Peyer's patch (tissue), 4 donors: Measurements from ENCODE around the gene TIAM2. TPM values are rescaled to one million over a fixed set of nuclear protein-coding genes. Genes with fewer than 3 reads are reported as not detected.
A peak's percentile ranks its signal among the peaks of the same experiment; 100 is the strongest.
"Not testable (repeated sequence)": the region's sequence is repeated elsewhere in the genome, so short reads cannot be mapped to it uniquely, and the experiment has no call there.

Experiments
- DNase-seq, 3 donors: peaks; one replicate each; pipeline ENCODE4 v3.0.0-alpha.2; 2017 to 2019
- H3K27ac ChIP-seq, 4 donors: fragments of 200-600 bp; sonication (generic); one replicate each; pipeline ENCODE4 v1.5.1; 2016 to 2019
- H3K27me3 ChIP-seq, 2 donors: fragments of 200-600 bp; sonication (generic); one replicate each; pipeline ENCODE4 v1.5.1; 2019
- H3K36me3 ChIP-seq, 3 donors: fragments of 200-600 bp; sonication (generic); one replicate each; pipeline ENCODE4 v1.5.1; 2016 to 2019
- H3K4me1 ChIP-seq, 4 donors: fragments of 200-600 bp; sonication (generic); one replicate each; pipeline ENCODE4 v1.5.1; 2016 to 2019
- H3K4me3 ChIP-seq, 4 donors: fragments of 200-600 bp; sonication (generic); 1 replicate in 3 of 4; 2 replicates in 1 of 4; pipeline ENCODE4 v1.5.1; 2016 to 2019; ENCODE audit warnings: mild to moderate bottlenecking in 1 of 4
- H3K9me3 ChIP-seq, 4 donors: fragments of 200-600 bp; sonication (generic); one replicate each; pipeline ENCODE4 v1.5.1; 2016 to 2019; ENCODE audit warnings: mild to moderate bottlenecking in 1 of 4
- POLR2A ChIP-seq, 2 donors: fragments of 450-650 bp; IDR thresholded peaks; one replicate each; pipeline ENCODE4 v1.5.1; 2017; ENCODE audit warnings: antibody characterized with exemption in 2 of 2, mild to moderate bottlenecking in 2 of 2, moderate library complexity in 2 of 2
- total RNA-seq, 4 donors: library from RNA; depleted of rRNA; stranded (reverse); fragments of >200 nt; gene quantifications; one replicate each; pipeline ENCODE4 v1.1.0, GENCODE V29; 2016
- TF ChIP-seq, protein P1 (sequence below), 6 experiments: fragments of 450-650 bp in 4 of 6; fragments of 200-600 bp in 2 of 6; sonication (generic) in 1 of 6; IDR thresholded peaks; one replicate each; pipeline ENCODE4 v1.5.1; 2017 to 2019; ENCODE audit warnings: antibody characterized with exemption in 6 of 6, mild to moderate bottlenecking in 3 of 6, moderate library complexity in 1 of 6

Gene TIAM2
- total RNA-seq, 4 donors from 2014 or later = 47.0 to 139 (median 91.9) TPM

DNA sequence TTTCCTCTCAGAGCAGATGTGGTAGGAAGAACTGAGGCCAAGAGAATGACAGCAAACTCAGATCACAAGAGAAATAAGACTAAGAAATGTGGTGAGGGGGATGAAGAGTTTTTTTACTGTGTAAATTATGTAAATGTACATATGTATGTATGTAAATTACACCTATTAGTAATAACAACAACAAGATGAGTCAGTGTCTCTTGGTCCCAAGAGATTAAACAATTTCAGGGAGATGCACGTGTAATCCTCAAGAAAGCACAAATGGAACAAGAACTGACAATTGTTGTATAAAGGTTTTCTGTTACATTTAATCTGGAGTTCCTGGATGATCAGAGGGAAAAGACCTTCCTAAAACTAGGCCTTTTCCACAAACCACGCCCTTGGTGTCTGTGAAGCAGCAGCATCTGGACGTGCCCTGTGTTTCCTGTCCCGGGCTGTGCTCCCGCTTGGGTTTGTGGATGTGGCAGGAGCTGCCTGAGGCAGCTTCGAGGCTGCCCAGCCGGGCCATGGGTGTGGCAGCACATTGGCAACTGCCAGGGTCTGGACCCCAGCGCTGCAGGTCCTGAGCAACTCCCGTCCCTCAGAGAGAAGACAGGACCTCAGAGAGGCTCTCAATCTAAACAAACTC, 269.7 kb downstream of the TIAM2 start:
- TF ChIP-seq, protein P1, sequence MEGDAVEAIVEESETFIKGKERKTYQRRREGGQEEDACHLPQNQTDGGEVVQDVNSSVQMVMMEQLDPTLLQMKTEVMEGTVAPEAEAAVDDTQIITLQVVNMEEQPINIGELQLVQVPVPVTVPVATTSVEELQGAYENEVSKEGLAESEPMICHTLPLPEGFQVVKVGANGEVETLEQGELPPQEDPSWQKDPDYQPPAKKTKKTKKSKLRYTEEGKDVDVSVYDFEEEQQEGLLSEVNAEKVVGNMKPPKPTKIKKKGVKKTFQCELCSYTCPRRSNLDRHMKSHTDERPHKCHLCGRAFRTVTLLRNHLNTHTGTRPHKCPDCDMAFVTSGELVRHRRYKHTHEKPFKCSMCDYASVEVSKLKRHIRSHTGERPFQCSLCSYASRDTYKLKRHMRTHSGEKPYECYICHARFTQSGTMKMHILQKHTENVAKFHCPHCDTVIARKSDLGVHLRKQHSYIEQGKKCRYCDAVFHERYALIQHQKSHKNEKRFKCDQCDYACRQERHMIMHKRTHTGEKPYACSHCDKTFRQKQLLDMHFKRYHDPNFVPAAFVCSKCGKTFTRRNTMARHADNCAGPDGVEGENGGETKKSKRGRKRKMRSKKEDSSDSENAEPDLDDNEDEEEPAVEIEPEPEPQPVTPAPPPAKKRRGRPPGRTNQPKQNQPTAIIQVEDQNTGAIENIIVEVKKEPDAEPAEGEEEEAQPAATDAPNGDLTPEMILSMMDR (IDR thresholded peaks at IDR 0.05) = no peak
- TF ChIP-seq POLR2A (IDR thresholded peaks at IDR 0.05) = no peak
- no peak overlapping the region for H3K4me3 ChIP-seq
- no peaks in the 10 kb centered on the region for H3K4me1 ChIP-seq
- DNase-seq = no peak
- peaks cover 0 to 8% (median 0%) of the 10 kb centered on the region in 3 donors for H3K36me3 ChIP-seq
- no peaks in the 10 kb centered on the region for H3K9me3 ChIP-seq
- H3K27ac ChIP-seq = peak overlapping the region in 1 of 4 donors; percentile 27
- no peaks in the 10 kb centered on the region for H3K27me3 ChIP-seq

DNA sequence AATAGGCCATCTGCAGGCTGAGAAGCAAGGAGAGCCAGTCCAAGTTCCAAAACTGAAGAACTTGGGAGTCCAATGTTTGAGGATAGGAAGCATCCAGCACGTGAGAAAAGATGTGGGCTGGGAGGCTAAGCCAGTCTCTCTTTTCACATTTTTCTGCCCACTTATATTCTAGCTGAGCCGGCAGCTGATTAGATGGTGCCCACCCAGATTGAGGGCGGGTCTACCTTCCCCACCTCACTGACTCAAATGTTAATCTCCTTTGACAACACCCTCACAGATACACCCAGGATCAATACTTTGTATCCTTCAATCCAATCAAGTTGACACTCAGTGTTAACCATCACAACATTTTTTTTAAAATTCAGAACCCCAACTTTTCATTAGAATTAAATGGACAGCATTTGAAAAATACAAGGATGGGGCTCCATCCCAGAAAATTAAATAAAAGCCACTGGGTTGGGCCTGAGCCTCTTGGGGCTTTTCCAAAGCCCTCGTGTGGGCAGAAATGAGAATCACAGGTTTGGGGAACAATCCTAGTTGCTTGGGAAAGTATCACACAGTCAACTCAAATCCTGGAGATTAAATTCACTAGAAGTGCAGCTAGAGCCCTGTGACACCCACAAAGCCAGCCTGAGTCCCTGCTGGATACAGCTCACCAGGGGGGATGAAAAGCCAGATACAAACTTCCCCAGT, 270.9 kb downstream of the TIAM2 start:
- Histone ChIP-seq H3K27me3 (no peaks in the 10 kb centered on the region), H3K9me3 (no peaks in the 10 kb centered on the region), H3K27ac (no peak overlapping the region), H3K4me3 (no peak overlapping the region), H3K36me3 (no peaks in the 10 kb centered on the region), H3K4me1 (no peaks in the 10 kb centered on the region)
- DNase-seq = no peak
- no peak for TF ChIP-seq POLR2A (IDR thresholded peaks at IDR 0.05)
- TF ChIP-seq, protein P1 (IDR thresholded peaks at IDR 0.05) = no peak

DNA sequence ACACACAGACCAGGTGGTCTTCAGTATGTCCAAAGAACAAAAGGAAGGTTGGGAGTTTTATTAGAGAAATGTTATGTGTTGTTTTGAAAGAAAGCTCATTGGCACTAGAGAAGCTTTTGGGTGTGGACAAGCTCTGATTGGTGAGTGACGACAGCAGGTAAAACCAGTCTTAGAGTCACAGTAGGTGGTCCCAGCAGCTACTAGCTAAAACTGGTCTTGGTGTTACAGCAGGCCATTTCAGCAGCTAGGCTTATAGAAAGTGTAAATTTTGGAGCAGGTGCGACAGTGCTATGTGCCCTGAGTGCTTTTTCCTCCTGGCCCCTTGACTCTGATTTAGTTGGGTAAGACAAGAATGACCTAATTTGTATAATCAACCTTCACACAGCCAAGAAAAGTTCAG, 272.3 kb downstream of the TIAM2 start:
- Histone ChIP-seq H3K36me3 (no peaks in the 10 kb centered on the region), H3K9me3 (no peaks in the 10 kb centered on the region), H3K4me3 (no peak overlapping the region), H3K27me3 (no peaks in the 10 kb centered on the region), H3K27ac (no peak overlapping the region), H3K4me1 (no peaks in the 10 kb centered on the region)
- TF ChIP-seq, protein P1 (IDR thresholded peaks at IDR 0.05) = no peak
- no peak for TF ChIP-seq POLR2A (IDR thresholded peaks at IDR 0.05)
- no peak for DNase-seq

DNA sequence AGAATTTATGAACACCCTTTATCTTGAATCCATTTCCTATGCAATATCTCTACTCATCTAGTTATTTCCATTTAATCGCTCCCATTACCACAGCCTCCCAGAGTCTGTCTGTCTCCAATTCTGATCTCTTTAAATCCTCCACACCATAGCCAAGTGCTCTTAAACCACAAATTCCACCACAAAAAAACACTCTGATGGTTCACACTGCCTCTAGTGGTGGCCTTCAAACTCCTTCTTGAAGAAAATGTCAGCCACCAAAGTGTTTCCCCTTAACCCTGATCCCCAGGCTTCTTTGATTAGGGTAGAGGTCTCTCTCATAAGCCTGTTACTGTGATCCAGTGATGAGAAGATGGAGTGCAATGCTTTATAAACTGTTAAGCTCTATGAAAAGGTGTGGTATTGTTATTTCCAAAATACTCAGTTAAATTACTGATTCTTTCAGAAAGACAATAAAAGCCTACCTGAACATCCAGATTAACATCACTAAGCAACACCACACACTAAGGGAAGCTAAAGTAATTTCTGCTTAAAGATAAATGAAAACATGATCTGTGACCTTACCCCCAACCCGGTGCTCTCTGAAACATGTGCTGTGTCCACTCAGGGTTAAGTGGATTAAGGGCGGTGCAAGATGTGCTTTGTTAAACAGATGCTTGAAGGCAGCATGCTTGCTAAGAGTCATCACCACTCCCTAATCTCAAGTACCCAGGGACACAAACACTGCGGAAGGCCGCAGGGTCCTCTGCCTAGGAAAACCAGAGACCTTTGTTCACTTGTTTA, 273.2 kb downstream of the TIAM2 start:
- not testable (repeated sequence) for H3K36me3 ChIP-seq, H3K27ac ChIP-seq, H3K9me3 ChIP-seq, H3K4me3 ChIP-seq, DNase-seq, H3K27me3 ChIP-seq, H3K4me1 ChIP-seq
- TF ChIP-seq, protein P1 (IDR thresholded peaks at IDR 0.05) = peak in 4 of 6 experiments; percentile 32 to 43 (median 36)

DNA sequence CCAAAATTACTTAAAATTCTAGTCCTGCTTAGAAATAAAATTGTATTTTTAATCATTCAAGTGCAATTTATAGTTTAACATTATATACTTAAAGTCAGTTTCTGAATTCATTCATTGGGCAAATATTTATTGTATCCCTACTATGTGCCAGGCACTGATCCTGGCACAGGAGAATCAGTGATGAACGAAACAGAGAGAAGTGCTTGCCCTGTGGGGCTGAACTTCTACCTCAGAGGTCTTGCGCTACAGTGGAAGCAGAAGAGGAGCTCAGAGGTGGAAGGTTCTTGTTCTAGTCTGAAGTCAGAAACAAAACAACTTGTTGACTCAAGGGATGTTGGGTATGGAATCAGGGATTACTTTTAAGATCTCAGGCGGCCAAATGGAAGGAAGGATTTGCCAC, 274.6 kb downstream of the TIAM2 start:
- H3K9me3 ChIP-seq = no peaks in the 10 kb centered on the region
- H3K36me3 ChIP-seq = no peaks in the 10 kb centered on the region
- peaks cover 0 to 6% (median 0%) of the 10 kb centered on the region in 4 donors for H3K4me1 ChIP-seq
- H3K4me3 ChIP-seq = no peak overlapping the region
- H3K27ac ChIP-seq = no peak overlapping the region
- no peaks in the 10 kb centered on the region for H3K27me3 ChIP-seq
- TF ChIP-seq POLR2A (IDR thresholded peaks at IDR 0.05) = no peak
- TF ChIP-seq, protein P1 (IDR thresholded peaks at IDR 0.05) = no peak
- DNase-seq = no peak
